SK-N-SH (cell line): ENCODE results near the gene SLC35F5. TPM values are rescaled to one million over a fixed set of nuclear protein-coding genes. Genes with fewer than 3 reads are reported as not detected.

Source experiments
- CTCF ChIA-PET: fragments of 300-600, 350-600 bp; formaldehyde crosslinking; extraction: SDS; loops from one replicate; lab custom pipeline; 2021; lab: Yijun Ruan, JAX
- POLR2A ChIA-PET: fragments of 350-600 bp; sonication (Branson Sonifier 250); formaldehyde crosslinking; extraction: SDS; loops from one replicate; lab custom pipeline; 2020; ENCODE audit warnings: antibody characterized with exemption, inconsistent platforms; lab: Yijun Ruan, JAX
- DNase-seq: peaks from one replicate; pipeline ENCODE4 v3.0.0; 2012
- H2AFZ ChIP-seq: fragments of 200-600 bp; sonication (generic); 2 replicates; pipeline ENCODE4 v1.8.1; 2016; ENCODE audit warnings: antibody characterized with exemption, mild to moderate bottlenecking, low read depth
- H3F3A ChIP-seq: fragments of 200-600 bp; sonication (generic); replicated peaks from 2 replicates; pipeline ENCODE3; 2016; ENCODE audit warnings: antibody characterized with exemption, mild to moderate bottlenecking; ENCODE audit not compliant: insufficient read depth
- H3K27ac ChIP-seq, 2 experiments: fragments of 200-500 bp in 1 of 2; fragments of 200-600 bp in 1 of 2; sonication (Bioruptor generic) in 1 of 2; sonication (generic), shearing (Covaris generic) in 1 of 2; 2 replicates each; pipeline versions ENCODE4 v1.5.1 to v1.6.1; 2014 to 2016; ENCODE audit warnings: low read depth in 2 of 2, inconsistent platforms in 1 of 2, low read length in 1 of 2, mild to moderate bottlenecking in 1 of 2, mixed read lengths in 1 of 2
- H3K27me3 ChIP-seq: fragments of 200-600 bp; sonication (generic), shearing (Covaris generic); 2 replicates; pipeline ENCODE4 v1.6.1; 2016; ENCODE audit warnings: mixed run types; ENCODE audit not compliant: insufficient read depth
- H3K36me3 ChIP-seq, 2 experiments: fragments of 200-500 bp in 1 of 2; fragments of 200-600 bp in 1 of 2; sonication (Bioruptor generic) in 1 of 2; sonication (generic) in 1 of 2; replicated peaks in 1 of 2; 2 replicates each; pipeline versions ENCODE3 to v1.5.1; 2014 to 2016; ENCODE audit warnings: low read length in 1 of 2, mild to moderate bottlenecking in 1 of 2; ENCODE audit not compliant: insufficient read depth in 2 of 2, control insufficient read depth in 1 of 2
- H3K4me1 ChIP-seq, 2 experiments: fragments of 200-500 bp in 1 of 2; fragments of 200-600 bp in 1 of 2; sonication (Bioruptor generic) in 1 of 2; sonication (generic), shearing (Covaris generic) in 1 of 2; 2 replicates each; pipeline versions ENCODE4 v1.5.1 to v1.6.1; 2014 to 2016; ENCODE audit warnings: low read depth in 1 of 2, low read length in 1 of 2, mixed run types in 1 of 2; ENCODE audit not compliant: insufficient read depth in 2 of 2, control insufficient read depth in 1 of 2
- H3K4me2 ChIP-seq: fragments of 200-600 bp; sonication (generic), shearing (Covaris generic); 2 replicates; pipeline ENCODE4 v1.6.1; 2017; ENCODE audit warnings: mixed run types
- H3K4me3 ChIP-seq, 2 experiments: fragments of 200-500 bp in 1 of 2; fragments of 200-600 bp in 1 of 2; sonication (Bioruptor generic) in 1 of 2; sonication (generic), shearing (Covaris generic) in 1 of 2; 2 replicates each; pipeline versions ENCODE4 v1.5.1 to v1.8.1; 2014 to 2016; ENCODE audit warnings: low read depth in 2 of 2, inconsistent platforms in 1 of 2, low read length in 1 of 2, mild to moderate bottlenecking in 1 of 2, mixed read lengths in 1 of 2, moderate library complexity in 1 of 2
- H3K79me2 ChIP-seq: fragments of 200-600 bp; sonication (generic); 2 replicates; pipeline ENCODE4 v1.8.1; 2017; ENCODE audit warnings: mild to moderate bottlenecking; ENCODE audit not compliant: insufficient read depth
- H3K9ac ChIP-seq: fragments of 200-600 bp; sonication (generic); 2 replicates; pipeline ENCODE4 v1.6.1; 2017; ENCODE audit warnings: mixed run types
- H3K9me2 ChIP-seq: fragments of 200-600 bp; sonication (generic); 2 replicates; pipeline ENCODE4 v1.6.1; 2017; ENCODE audit warnings: mixed run types
- H3K9me3 ChIP-seq: fragments of 200-600 bp; sonication (generic); 2 replicates; pipeline ENCODE4 v1.6.1; 2017; ENCODE audit warnings: mixed run types, mild to moderate bottlenecking, moderate library complexity
- H4K20me1 ChIP-seq: fragments of 200-600 bp; sonication (generic); 2 replicates; pipeline ENCODE4 v1.6.1; 2017; ENCODE audit warnings: mild to moderate bottlenecking, mixed run types; ENCODE audit not compliant: insufficient read depth
- FOSL2 ChIP-seq: IDR thresholded peaks from 2 replicates; pipeline ENCODE4 v1.4.0; 2012; ENCODE audit warnings: low read depth, mild to moderate bottlenecking, moderate library complexity, borderline replicate concordance
- FOXJ3 ChIP-seq: sonication (generic); formaldehyde crosslinking; IDR thresholded peaks from 2 replicates; pipeline ENCODE4 v1.5.1; 2020; ENCODE audit warnings: mild to moderate bottlenecking, missing genetic modification reagents
- FOXM1 ChIP-seq: IDR thresholded peaks from 2 replicates; pipeline ENCODE4 v1.4.0; 2012; ENCODE audit warnings: low read depth, mild to moderate bottlenecking
- GABPA ChIP-seq: IDR thresholded peaks from 2 replicates; pipeline ENCODE4 v1.4.0; 2012; ENCODE audit warnings: low read depth, mild to moderate bottlenecking
- GATA2 ChIP-seq: sonication (generic); formaldehyde crosslinking; IDR thresholded peaks from 2 replicates; pipeline ENCODE4 v1.5.0; 2020; ENCODE audit warnings: mild to moderate bottlenecking, missing genetic modification reagents
- IRF3 ChIP-seq: fragments of 150-350 bp; IDR thresholded peaks from 2 replicates; pipeline ENCODE4 v1.6.1; 2016; ENCODE audit warnings: mild to moderate bottlenecking, low read depth, low read length
- MAX ChIP-seq: IDR thresholded peaks from 2 replicates; pipeline ENCODE4 v1.4.0; 2012; ENCODE audit warnings: low read depth
- MEF2A ChIP-seq: IDR thresholded peaks from 2 replicates; pipeline ENCODE4 v1.4.0; 2012; ENCODE audit warnings: low read depth, borderline replicate concordance
- PBX3 ChIP-seq: IDR thresholded peaks from 2 replicates; pipeline ENCODE4; 2012
- RCOR1 ChIP-seq: fragments of 150-350 bp; IDR thresholded peaks from 2 replicates; pipeline ENCODE4 v1.6.1; 2017; ENCODE audit warnings: antibody characterized with exemption, low read length
- REST ChIP-seq: IDR thresholded peaks from 2 replicates; pipeline ENCODE4 v1.6.1; 2012; ENCODE audit warnings: mild to moderate bottlenecking, low read depth, low read length, moderate library complexity
- RFX5 ChIP-seq: IDR thresholded peaks from 2 replicates; pipeline ENCODE4 v1.6.1; 2012; ENCODE audit warnings: mild to moderate bottlenecking, improper control_type of control experiment, low read length
- RXRA ChIP-seq: IDR thresholded peaks from 2 replicates; pipeline ENCODE4 v1.4.0; 2012; ENCODE audit warnings: low read depth, mild to moderate bottlenecking, borderline replicate concordance
- TAF1 ChIP-seq: IDR thresholded peaks from 2 replicates; pipeline ENCODE4 v1.6.1; 2012; ENCODE audit warnings: low read depth, mild to moderate bottlenecking, low read length, moderate library complexity, borderline replicate concordance
- YY1 ChIP-seq: IDR thresholded peaks from 2 replicates; pipeline ENCODE4 v1.4.0; 2012; ENCODE audit warnings: low read depth, mild to moderate bottlenecking
- ZBTB33 ChIP-seq: IDR thresholded peaks from 2 replicates; pipeline ENCODE4 v1.4.0; 2012; ENCODE audit warnings: low read depth, borderline replicate concordance
- WGBS: methylation state at CpG from one replicate; pipeline ENCODE4 v1.1.6; 2017; ENCODE audit warnings: low lambda C conversion rate; 5-methylcytosine and 5-hydroxymethylcytosine counted together
- polyA plus RNA-seq, 3 experiments: library from polyadenylated mRNA; depleted of rRNA; stranded (reverse); fragments of >200 nt; gene quantifications; 2 replicates each; pipeline ENCODE4 v1.2.3, GENCODE V29; 2012

The SLC35F5 gene
- polyA plus RNA-seq, 1 of the 3 experiments (the other 2 are of a cell fraction): 16.8 TPM

GRCh38 chr2:113724010-113724409, 32.4 kb downstream of the SLC35F5 start:
- POLR2A ChIA-PET: no interaction called here
- no peaks in the 10 kb centered on the region for H4K20me1 ChIP-seq
- H3K9me3 ChIP-seq: no peaks in the 10 kb centered on the region
- no peak overlapping the region for H3K27ac ChIP-seq
- H3K9me2 ChIP-seq: no peaks in the 10 kb centered on the region
- CTCF ChIA-PET: interaction anchor here (1.0 to 1.1 kb wide), 2 partner anchors 20 to 24 kb away, joined by 3 to 4 read pairs; no protein-coding TSS in a partner anchor
- no peak overlapping the region for H3K4me2 ChIP-seq
- peaks cover 50 to 55% of the 10 kb centered on the region in 2 experiments for H3K36me3 ChIP-seq
- H3K4me1 ChIP-seq: no peaks in the 10 kb centered on the region; a peak in 1 of 4 replicates
- H3F3A ChIP-seq: peaks cover 5% of the 10 kb centered on the region
- 72% methylated on average over 3 of the region's 3 CpGs for WGBS
- no peak overlapping the region for H3K9ac ChIP-seq
- H2AFZ ChIP-seq: no peak overlapping the region
- no peaks in the 10 kb centered on the region; the same call in 1 of the 2 replicates for H3K79me2 ChIP-seq
- DNase-seq: no peak
- H3K4me3 ChIP-seq: no peak overlapping the region
- H3K27me3 ChIP-seq: no peaks in the 10 kb centered on the region
- TF ChIP-seq MEF2A (no peak), TAF1 (no peak), RXRA (no peak), GATA2 (no peak), ZBTB33 (no peak), PBX3 (no peak), MAX (no peak), RCOR1 (no peak), GABPA (no peak), FOXM1 (no peak), IRF3 (no peak), FOXJ3 (CRISPR knock-in tag) (no peak), YY1 (no peak), RFX5 (no peak), FOSL2 (no peak), REST (no peak)
